Amniotic stem cell (primary cell): ENCODE data around the gene PLCXD3.
"Not testable (repeated sequence)": the region's sequence is repeated elsewhere in the genome, so short reads cannot be mapped to it uniquely, and the experiment has no call there.

Experiments
- DNase-seq: peaks from one replicate; lab custom pipeline; 2025; lab: John Stamatoyannopoulos, UW

Gene PLCXD3

DNA sequence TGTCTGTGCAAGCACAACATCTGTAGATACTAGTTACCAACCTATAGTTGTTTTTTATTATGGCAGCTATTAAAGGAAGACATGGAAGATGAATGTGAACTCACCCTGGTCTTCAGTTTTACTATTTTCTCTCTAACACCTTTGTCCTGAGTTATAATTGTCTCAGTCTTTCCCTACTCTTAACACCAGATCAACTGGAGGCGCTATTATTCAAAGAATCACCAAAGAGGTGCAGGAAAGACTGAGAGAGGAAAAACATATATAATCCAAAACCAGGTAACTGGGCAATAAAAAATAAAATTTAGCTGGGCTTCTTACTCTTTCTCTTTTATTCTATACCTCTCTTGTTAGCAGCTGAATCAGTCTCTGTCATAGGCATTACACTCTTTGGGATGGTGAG is 162.8 kb downstream of the PLCXD3 start:
- DNase-seq, result no peak

DNA sequence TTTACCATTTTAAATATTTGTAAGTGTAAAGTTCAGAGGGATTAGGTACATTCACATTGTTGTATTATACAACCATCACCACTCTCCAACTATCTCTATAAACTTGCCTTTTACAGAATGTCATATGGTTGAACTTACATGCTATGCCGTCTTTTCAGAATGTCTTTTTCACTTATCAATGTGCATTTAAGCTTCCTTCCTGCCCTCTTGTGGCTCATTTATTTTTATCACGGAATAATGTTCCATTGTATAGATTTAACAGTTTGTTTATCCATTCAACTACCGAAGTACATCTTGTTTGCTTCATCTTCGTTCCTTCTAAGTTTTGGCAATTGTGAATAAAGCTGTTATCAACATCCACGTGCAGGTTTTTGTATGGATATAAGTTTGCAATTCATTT is 163.8 kb downstream of the PLCXD3 start:
- no peak for DNase-seq

DNA sequence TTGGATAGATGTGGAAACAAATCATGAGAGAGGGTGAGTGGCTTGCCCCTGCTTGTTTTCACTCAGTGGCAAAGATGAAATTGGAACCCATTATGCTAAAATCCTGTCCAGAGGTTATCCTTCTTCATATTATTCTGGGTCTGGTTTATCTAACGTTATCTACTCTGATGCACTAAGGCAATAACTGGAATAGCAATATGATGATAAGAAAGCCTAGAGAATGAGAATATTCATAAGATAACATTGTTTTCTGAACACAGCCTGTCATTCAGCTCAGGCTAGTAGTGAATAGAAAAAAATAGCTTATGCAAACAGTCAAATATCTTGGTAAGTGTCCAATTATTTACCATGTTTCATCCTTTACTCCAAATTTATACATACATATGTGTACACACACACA is 165.1 kb downstream of the PLCXD3 start:
- DNase-seq, result no peak

DNA sequence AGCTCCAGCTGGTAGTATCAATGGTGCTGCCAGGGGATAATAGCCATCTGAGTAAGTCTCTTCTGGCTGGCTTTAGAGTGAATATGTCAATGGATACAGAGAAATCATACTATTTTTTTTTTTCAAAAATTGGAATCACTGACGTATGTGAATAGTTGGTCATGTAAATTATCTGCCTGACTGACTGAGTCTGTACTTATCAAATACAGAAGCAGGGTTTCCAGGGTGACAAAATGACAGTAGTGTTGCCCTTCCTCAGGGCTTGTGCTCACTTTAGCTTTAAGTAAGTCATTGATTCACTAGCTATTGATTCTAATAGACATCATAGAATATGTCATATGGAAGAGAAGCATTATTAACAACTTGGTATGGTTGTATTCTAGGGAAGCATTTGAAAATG is 171.1 kb downstream of the PLCXD3 start:
- no peak for DNase-seq

- DNase-seq, result no peak
These were observed 172.2 kb downstream of the PLCXD3 start for GRCh38 chr5:41338136-41338675.

DNA sequence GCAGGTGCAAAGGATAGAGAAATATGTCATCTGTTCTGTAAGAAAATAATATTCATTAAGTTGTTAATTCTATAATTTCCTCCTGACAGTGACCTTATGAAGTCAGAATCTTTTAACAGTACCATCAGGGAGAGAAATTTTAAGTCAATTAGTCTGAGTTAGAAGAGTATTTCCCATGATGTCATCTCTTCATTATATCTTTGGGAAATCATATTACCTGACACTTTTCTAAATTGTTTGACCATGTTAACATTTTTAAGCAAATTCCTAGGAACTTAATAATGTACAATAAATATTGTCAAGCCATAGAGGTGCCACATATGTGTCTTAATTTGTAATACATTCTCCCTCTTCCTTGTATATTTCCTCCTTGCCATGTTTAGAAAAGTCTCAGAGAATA is 172.7 kb downstream of the PLCXD3 start:
- DNase-seq, result no peak

- no peak for DNase-seq
These were observed 173.2 kb downstream of the PLCXD3 start for GRCh38 chr5:41337216-41337615.

DNA sequence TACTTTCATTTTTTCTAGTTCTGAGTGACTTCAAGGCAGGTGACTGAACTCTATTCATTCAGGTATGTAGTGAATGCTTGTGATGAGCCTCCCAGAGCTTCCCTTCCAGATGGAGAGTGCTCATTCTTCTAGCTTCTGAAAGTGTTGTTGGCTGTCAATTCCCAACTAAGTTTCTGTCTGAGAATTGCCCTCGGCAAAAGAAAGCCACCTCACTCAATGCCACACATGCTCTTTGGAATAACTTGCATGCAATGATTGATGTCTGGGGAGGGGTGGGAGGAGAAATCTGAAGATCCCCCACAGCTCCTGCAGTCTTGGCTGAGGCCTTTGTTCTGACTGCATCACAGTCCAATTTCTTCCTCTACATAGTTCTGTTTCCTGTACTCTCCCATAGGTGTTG is 173.9 kb downstream of the PLCXD3 start:
- DNase-seq, result no peak

DNA sequence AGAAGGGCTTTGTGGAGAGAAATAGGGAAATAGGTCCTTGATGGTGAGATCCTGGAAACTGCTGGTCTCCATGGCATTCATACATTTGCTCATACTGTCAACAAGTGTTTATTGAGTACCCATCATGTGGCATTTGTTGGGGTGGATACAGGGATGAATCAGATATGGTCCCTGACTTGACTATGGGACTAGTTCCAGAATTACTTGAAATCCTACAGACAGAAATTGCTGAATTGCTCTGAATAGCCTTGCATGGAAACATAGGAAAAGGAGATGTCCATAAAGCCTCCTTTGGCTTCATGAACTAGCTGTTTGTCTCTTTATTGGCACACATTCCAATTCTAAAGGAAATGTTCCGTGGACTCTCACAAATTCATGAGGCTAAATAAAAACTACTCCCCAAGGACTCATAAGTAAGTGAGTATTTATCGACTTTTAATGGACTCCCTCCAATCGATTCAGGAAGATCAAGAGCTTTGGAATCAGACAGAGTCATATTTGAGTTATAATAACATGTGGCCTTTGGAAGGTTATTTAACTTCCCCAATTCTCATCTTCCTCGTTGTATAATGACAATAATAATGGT is 174.7 kb downstream of the PLCXD3 start:
- DNase-seq, result no peak

- DNase-seq, result no peak
These were observed 175.6 kb downstream of the PLCXD3 start for GRCh38 chr5:41334758-41335157.

- no peak for DNase-seq
These were observed 176.2 kb downstream of the PLCXD3 start for GRCh38 chr5:41334221-41334620.

- no peak for DNase-seq
These were observed 185.3 kb downstream of the PLCXD3 start for GRCh38 chr5:41325074-41325473.

GRCh38 chr5:41322826-41323225 is 187.6 kb downstream of the PLCXD3 start:
- DNase-seq, result not testable (repeated sequence)

DNA sequence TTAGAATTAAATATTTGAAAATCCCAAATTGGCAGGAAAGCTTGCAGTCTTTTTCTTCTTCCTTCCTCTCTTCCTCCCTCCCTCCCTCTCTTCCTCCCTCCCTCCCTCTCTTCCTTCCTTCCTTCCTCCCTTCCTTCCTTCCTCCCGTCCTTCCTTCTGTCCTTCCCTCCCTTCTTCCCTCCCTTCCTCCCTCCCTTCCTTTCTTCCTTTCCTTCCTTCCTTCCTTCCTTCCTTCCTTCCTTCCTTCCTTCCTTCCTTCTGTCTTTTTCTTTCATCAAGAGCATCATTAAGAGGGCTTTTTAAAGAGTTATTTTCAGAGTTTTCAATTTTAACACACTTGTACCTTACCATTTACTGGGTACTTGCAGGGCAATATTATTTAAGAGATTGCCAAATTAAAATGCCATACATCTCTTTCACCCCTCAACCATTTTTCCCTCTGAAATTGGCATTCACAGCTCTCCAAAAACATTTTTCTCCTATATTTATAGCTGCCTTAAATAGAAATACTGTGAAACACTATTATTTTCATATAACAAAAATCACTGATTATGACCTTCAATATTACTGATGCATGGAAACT is 197.8 kb downstream of the PLCXD3 start:
- DNase-seq, result no peak

DNA sequence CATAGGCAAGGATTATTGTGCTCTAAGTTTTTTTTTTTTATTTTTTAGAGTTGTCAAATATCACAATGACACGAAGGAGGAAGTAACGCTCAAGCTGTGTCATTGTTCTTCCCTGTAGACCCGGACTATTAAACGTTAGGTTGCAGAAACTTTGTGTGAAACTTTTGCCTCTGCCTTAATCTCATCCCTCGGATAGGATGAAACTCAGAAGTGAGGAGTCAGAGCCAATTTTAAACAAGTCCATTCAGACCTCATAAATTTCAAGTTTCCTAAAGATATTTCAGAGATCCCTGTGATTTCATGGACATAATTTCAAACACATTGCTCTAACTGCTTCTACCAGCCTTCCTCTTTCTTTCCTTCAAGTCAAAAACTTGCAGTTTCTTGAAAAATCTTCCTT is 198.3 kb downstream of the PLCXD3 start:
- no peak for DNase-seq

DNA sequence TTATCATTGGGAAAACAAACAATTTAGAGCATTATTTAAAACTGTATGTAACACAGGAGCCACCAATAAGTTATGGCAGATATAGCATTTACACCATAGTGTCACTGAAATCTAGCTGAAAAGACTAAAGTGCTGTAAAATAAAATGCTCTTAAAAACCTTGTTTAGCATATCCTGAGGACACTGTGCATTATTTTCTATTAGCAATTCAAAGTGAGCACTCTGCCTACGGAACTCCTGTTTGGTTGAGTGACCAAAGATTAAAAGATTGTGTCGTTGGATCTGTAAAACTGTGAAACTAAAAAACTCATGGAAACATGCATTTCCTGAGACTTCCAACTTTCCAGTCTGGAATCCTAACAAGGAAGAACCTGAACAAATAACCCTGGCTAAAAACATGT is 201.1 kb downstream of the PLCXD3 start:
- DNase-seq, result no peak

DNA sequence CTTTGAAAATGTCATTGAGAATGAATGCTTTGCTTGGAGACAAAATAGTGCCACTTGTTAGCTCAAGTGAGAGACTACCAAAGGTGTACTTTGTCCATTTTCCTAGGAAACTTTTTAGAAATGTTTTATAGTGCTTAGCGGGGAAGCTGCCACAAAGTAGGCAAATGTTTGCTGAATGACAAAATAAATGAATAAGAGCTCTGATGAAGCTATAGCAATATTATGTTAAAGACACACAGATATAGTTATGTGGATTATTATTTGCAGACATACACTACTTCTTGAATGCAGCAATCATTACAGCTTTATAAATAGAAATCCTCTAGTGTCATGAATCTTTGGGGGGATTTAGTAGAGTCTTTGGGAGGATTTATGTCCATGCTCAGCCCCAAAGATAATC is 204.4 kb downstream of the PLCXD3 start:
- DNase-seq, result no peak

GRCh38 chr5:41305056-41305455 is 205.3 kb downstream of the PLCXD3 start:
- DNase-seq, result no peak

DNA sequence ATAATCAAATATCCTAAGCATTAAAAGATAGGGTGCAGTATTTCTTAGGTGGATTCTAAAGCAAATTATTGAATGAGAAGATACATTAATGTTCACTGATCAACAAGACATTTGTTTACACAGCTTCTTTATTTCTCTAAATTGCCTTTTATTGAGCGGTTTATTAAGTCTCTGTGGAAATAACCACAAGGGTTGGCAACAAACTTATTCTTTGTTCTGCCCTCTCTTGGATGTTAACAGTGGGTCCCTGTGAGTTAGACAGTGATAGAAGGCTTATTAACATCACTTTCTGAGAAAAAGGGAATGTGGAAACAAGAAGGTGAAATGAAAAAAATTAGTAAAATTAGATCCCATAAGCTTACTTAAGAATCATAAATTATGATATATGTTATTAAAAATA is 214.3 kb downstream of the PLCXD3 start:
- DNase-seq, result no peak

DNA sequence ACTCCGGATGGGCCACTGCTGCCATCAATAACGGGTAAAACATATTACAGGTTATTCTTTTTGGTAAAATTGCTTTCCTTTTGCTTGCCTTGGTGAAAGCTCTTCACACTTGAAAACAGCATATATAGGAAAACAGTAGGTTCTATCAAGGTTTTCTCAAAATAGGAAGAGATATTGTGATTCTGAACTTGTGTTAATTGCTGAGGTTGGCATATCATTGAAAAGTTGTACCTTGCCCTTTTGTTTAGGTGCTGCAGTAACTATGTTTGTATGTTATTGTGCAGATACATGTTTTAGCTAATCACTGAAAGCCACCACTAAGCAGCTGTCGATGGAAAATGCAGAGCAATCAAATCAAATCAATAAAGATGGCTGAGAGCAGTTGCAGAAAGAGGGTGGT is 219.1 kb downstream of the PLCXD3 start:
- no peak for DNase-seq

DNA sequence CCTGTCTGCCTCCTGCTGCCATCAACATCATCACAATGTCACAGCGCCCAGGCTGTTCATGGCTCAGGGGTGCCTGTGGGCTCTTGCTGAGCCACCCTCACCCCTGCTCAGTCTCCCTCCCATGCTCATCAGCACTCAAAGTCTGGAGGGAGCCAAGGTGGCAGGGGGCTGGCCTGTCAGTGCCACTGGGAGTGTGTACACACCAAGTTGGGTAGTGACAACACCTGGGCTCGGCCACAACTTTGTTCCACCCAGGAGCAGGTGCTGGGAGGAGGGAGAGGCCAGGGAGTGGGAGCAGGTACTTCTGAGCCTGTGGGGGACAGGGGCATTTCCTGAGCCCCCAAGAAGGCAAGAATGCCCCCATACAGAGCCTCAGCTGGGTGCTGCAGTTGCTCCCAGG is 219.6 kb downstream of the PLCXD3 start:
- no peak for DNase-seq

DNA sequence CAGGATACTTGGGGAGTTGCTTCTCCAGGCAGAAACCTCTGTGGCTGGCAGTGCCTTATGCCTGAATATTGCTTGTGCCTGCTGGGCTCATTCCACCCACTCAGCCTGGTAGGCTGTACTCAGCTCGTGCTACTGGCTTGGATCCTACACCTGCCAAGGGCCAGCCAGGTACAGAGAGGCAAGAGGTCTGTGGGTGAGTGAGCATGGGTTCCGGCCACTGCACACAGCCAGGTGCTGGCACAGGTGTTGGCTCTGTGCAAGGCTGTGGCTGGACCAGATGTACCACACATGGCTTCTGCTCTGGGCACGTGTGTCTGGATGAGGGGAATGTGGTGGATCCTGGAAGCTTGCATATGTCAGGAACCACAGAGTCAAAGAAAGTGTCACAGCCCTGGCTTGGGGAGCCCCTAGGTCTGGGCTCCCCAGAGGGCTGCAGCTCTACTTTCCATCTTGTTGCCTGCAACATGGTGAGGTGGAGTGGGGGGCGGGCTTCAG is 220.4 kb downstream of the PLCXD3 start:
- DNase-seq, result no peak

- DNase-seq, result no peak
These were observed 223.7 kb downstream of the PLCXD3 start for GRCh38 chr5:41286696-41287095.

GRCh38 chr5:41286165-41286564 is 224.2 kb downstream of the PLCXD3 start:
- no peak for DNase-seq
